ENCODE results near the gene GLS2. TPM values are rescaled to one million over a fixed set of nuclear protein-coding genes. Genes with fewer than 3 reads are reported as not detected.

GLS2 gene
- total and polyA plus RNA-seq, 9 of the 15 experiments (the other 6 are each of a cell fraction or from before 2014, with no cell fraction given) = 0.11 TPM; not detected in 8

DNA sequence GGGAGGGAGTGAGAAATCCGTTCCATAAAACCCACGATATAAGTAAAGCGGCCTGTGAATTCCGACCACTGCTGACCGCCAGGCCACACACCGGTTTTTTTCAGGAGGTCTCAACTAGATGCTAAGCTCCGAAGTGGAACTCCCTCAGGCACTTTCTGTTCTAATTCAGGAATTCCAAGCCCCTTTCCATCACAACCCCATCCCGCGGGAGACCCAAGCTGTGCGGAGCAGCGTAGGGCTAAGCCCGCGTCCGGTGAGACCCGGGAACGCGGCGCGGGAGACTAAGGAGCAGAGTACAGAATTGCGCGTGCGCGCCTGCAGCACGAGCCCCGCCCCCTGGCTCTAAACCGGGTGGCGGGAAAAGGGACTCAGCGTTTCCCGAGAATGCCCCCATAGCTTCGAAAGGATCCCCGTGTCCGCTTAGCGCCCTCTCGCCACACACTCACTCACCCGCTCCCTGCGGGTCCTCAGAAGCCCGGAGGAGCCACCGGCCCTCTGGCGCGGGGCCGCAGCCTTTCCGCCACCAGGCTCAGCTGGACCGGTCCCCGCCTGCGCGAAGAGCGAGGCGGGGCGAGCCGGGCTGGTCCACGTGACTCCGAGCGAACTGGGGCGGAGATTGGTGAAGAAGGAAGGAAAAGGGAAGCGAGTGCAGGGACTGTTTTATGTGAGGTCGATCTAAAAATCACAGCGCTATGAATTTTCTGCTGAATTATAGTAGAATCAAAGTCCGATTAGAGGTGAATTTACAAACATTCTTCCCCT is 38.9 kb downstream of the GLS2 start, which contains the start of gene TIMELESS (continued):
- TF ChIP-seq ESRRB (CRISPR knock-in tag; IDR thresholded peaks at IDR 0.05; ENCODE audit: borderline replicate concordance) = no peak
- TF ChIP-seq, protein P1, sequence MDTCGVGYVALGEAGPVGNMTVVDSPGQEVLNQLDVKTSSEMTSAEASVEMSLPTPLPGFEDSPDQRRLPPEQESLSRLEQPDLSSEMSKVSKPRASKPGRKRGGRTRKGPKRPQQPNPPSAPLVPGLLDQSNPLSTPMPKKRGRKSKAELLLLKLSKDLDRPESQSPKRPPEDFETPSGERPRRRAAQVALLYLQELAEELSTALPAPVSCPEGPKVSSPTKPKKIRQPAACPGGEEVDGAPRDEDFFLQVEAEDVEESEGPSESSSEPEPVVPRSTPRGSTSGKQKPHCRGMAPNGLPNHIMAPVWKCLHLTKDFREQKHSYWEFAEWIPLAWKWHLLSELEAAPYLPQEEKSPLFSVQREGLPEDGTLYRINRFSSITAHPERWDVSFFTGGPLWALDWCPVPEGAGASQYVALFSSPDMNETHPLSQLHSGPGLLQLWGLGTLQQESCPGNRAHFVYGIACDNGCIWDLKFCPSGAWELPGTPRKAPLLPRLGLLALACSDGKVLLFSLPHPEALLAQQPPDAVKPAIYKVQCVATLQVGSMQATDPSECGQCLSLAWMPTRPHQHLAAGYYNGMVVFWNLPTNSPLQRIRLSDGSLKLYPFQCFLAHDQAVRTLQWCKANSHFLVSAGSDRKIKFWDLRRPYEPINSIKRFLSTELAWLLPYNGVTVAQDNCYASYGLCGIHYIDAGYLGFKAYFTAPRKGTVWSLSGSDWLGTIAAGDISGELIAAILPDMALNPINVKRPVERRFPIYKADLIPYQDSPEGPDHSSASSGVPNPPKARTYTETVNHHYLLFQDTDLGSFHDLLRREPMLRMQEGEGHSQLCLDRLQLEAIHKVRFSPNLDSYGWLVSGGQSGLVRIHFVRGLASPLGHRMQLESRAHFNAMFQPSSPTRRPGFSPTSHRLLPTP (IDR thresholded peaks at IDR 0.05; ENCODE audit: borderline replicate concordance, extremely low read depth, insufficient read length) = no peak
- TF ChIP-seq NONO (IDR thresholded peaks at IDR 0.05; ENCODE audit: low read depth in 2 of 2, low read length in 1 of 2) = peak in 1 of 2 experiments; percentile 10; a peak in 1 of 4 replicates
- TF ChIP-seq GABPB1 (CRISPR knock-in tag; IDR thresholded peaks at IDR 0.05) = peak; percentile 75
- TF ChIP-seq ZNF586 (CRISPR knock-in tag; conservative IDR thresholded peaks at IDR 0.05) = no peak
- no peak for TF ChIP-seq TRIM28 (IDR thresholded peaks at IDR 0.05)
- no peak for TF ChIP-seq CC2D1A (IDR thresholded peaks at IDR 0.05)
- TF ChIP-seq NR0B1 (IDR thresholded peaks at IDR 0.05; ENCODE audit: partially characterized antibody) = no peak
- TF ChIP-seq IRF9 (tag; IDR thresholded peaks at IDR 0.05) = no peak
- no peak for TF ChIP-seq SRF (CRISPR knock-in tag; IDR thresholded peaks at IDR 0.05)
- no peak for TF ChIP-seq ZNF253 (CRISPR knock-in tag; conservative IDR thresholded peaks at IDR 0.05)
- no peak for TF ChIP-seq ZNF134 (CRISPR knock-in tag; conservative IDR thresholded peaks at IDR 0.05)
- TF ChIP-seq NUFIP1 (IDR thresholded peaks at IDR 0.05; ENCODE audit: partially characterized antibody) = no peak
- TF ChIP-seq ZNF324 (CRISPR knock-in tag; IDR thresholded peaks at IDR 0.05) = no peak
- no peak for TF ChIP-seq ZBTB8A (IDR thresholded peaks at IDR 0.05; ENCODE audit: partially characterized antibody)
- TF ChIP-seq, protein P2, sequence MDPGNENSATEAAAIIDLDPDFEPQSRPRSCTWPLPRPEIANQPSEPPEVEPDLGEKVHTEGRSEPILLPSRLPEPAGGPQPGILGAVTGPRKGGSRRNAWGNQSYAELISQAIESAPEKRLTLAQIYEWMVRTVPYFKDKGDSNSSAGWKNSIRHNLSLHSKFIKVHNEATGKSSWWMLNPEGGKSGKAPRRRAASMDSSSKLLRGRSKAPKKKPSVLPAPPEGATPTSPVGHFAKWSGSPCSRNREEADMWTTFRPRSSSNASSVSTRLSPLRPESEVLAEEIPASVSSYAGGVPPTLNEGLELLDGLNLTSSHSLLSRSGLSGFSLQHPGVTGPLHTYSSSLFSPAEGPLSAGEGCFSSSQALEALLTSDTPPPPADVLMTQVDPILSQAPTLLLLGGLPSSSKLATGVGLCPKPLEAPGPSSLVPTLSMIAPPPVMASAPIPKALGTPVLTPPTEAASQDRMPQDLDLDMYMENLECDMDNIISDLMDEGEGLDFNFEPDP (CRISPR knock-in tag; IDR thresholded peaks at IDR 0.05) = no peak
- no peak for TF ChIP-seq ZZZ3 (IDR thresholded peaks at IDR 0.05)
- TF ChIP-seq IRF2 (CRISPR knock-in tag; IDR thresholded peaks at IDR 0.05) = no peak
- no peak for TF ChIP-seq SMARCC2 (IDR thresholded peaks at IDR 0.05; ENCODE audit: low read depth)
- TF ChIP-seq TCF3 (CRISPR knock-in tag; IDR thresholded peaks at IDR 0.05) = no peak

Measured in K562 (cell line).